Right renal cortex interstitium (tissue), 3 donors: ENCODE results near the gene LRRC23. TPM values are rescaled to one million over a fixed set of nuclear protein-coding genes. Genes with fewer than 3 reads are reported as not detected.

ENCODE experiments used
- DNase-seq, 3 donors: peaks; one replicate each; pipeline ENCODE4 v3.0.0-alpha.2; 2013; ENCODE audit warnings: low read depth in 3 of 3, low spot score in 2 of 3
- polyA plus RNA-seq, 3 donors: library from polyadenylated mRNA; unstranded; fragments of 120-200 nt; gene quantifications; one replicate each; pipeline ENCODE4 v1.2.1, GENCODE V29; 2013; ENCODE audit not compliant: insufficient read length in 3 of 3

The LRRC23 gene
- polyA plus RNA-seq, 3 donors = 19.1 to 23.5 (median 23.4) TPM

GRCh38 chr12:6941782-6942181 lies 37.2 kb downstream of the LRRC23 start:
- no peak for DNase-seq

GRCh38 chr12:6942331-6942665 lies 37.7 kb downstream of the LRRC23 start:
- no peak for DNase-seq

GRCh38 chr12:6943389-6943721 lies 38.7 kb downstream of the LRRC23 start:
- peak in 1 of 3 donors; percentile 87 for DNase-seq

GRCh38 chr12:6943722-6944380 lies 39.2 kb downstream of the LRRC23 start, which contains the start of the genes C12orf57 and RNU7-1:
Gene C12orf57, plus strand, starts transcription at chr12:6944022. Its CDS starts 100 bp downstream, at chr12:6944122.
Gene RNU7-1, plus strand, starts transcription at chr12:6943816.
- peak; percentile 80 to 93 (median 84) for DNase-seq

- DNase-seq = peak in 2 of 3 donors; percentile 80 to 87
Measured at GRCh38 chr12:6944381-6945186, 40.0 kb downstream of the LRRC23 start.

GRCh38 chr12:6945613-6946012 lies 41.0 kb downstream of the LRRC23 start:
- DNase-seq = no peak

GRCh38 chr12:6946033-6946919 lies 41.7 kb downstream of the LRRC23 start:
- DNase-seq = peak in 1 of 3 donors; percentile 76

- DNase-seq = no peak
Measured at GRCh38 chr12:6946920-6947374, 42.3 kb downstream of the LRRC23 start.

- no peak for DNase-seq
Measured at GRCh38 chr12:6947615-6948014, 43.0 kb downstream of the LRRC23 start.

GRCh38 chr12:6948873-6949594 lies 44.4 kb downstream of the LRRC23 start:
- no peak for DNase-seq

GRCh38 chr12:6950401-6950801 lies 45.8 kb downstream of the LRRC23 start:
- DNase-seq = no peak

- DNase-seq = no peak
Measured at GRCh38 chr12:6950811-6951540, 46.4 kb downstream of the LRRC23 start, which contains the start of gene PTPN6. Gene PTPN6, plus strand, starts transcription at chr12:6951356. Its CDS starts 157 bp downstream, at chr12:6951513.

- no peak for DNase-seq
Measured at GRCh38 chr12:6951551-6952120, 47.0 kb downstream of the LRRC23 start.

GRCh38 chr12:6952121-6952862 lies 47.7 kb downstream of the LRRC23 start:
- no peak for DNase-seq

GRCh38 chr12:6952863-6953441 lies 48.3 kb downstream of the LRRC23 start:
- no peak for DNase-seq

- no peak for DNase-seq
Measured at GRCh38 chr12:6953442-6954315, 49.1 kb downstream of the LRRC23 start.
